Stimulated activated CD4-positive, alpha-beta T cell treated with anti-CD3 and anti-CD28 coated beads, Interleukin-4, amount 100 ng/mL, for 1 hour (primary cell): ENCODE measurements around the gene DDX43.
"Not testable (repeated sequence)": the region's sequence is repeated elsewhere in the genome, so short reads cannot be mapped to it uniquely, and the experiment has no call there.

Experiments
- DNase-seq: peaks from one replicate; pipeline ENCODE4 v3.0.0-alpha.2; 2020

DDX43 gene

GRCh38 chr6:73394577-73395354 is at the start of gene DDX43:
DDX43 (plus strand) TSS chr6:73394828; CDS start chr6:73394906, 78 bp downstream.
- peak; percentile 42 for DNase-seq

- DNase-seq, result no peak
Measured at GRCh38 chr6:73348550-73349204, 46.0 kb upstream of the DDX43 start.

GRCh38 chr6:73349311-73349710 is 45.3 kb upstream of the DDX43 start:
- DNase-seq, result no peak

GRCh38 chr6:73353636-73354593 is 40.7 kb upstream of the DDX43 start, which contains the start of gene DPPA5:
DPPA5 (minus strand) TSS chr6:73354276; CDS start chr6:73354225, 51 bp downstream.
- no peak for DNase-seq

GRCh38 chr6:73362358-73362757 is 32.3 kb upstream of the DDX43 start, which contains the start of gene KHDC3L:
KHDC3L (plus strand) TSS chr6:73362658; CDS start chr6:73362730, 72 bp downstream.
- no peak for DNase-seq

GRCh38 chr6:73362869-73363536 is 31.6 kb upstream of the DDX43 start:
- DNase-seq, result no peak

GRCh38 chr6:73363537-73363875 is 31.1 kb upstream of the DDX43 start:
- DNase-seq, result no peak

GRCh38 chr6:73364121-73364520 is 30.5 kb upstream of the DDX43 start:
- DNase-seq, result no peak

GRCh38 chr6:73364549-73364948 is 30.1 kb upstream of the DDX43 start:
- no peak for DNase-seq

- no peak for DNase-seq
Measured at GRCh38 chr6:73367761-73368355, 26.8 kb upstream of the DDX43 start.

GRCh38 chr6:73368675-73369074 is 26.0 kb upstream of the DDX43 start:
- no peak for DNase-seq

GRCh38 chr6:73369157-73369556 is 25.5 kb upstream of the DDX43 start:
- no peak for DNase-seq

GRCh38 chr6:73369563-73369962 is 25.1 kb upstream of the DDX43 start, which contains the start of gene OOEP:
OOEP (minus strand) TSS chr6:73369897; CDS start chr6:73369792, 105 bp downstream.
- DNase-seq, result no peak

GRCh38 chr6:73371984-73372383 is 22.6 kb upstream of the DDX43 start:
- DNase-seq, result no peak

GRCh38 chr6:73372516-73372915 is 22.1 kb upstream of the DDX43 start:
- no peak for DNase-seq

GRCh38 chr6:73375216-73375615 is 19.4 kb upstream of the DDX43 start:
- DNase-seq, result no peak

GRCh38 chr6:73377225-73377624 is 17.4 kb upstream of the DDX43 start:
- DNase-seq, result no peak

- DNase-seq, result not testable (repeated sequence)
Measured at GRCh38 chr6:73381531-73381930, 13.1 kb upstream of the DDX43 start.

- no peak for DNase-seq
Measured at GRCh38 chr6:73382462-73383113, 12.0 kb upstream of the DDX43 start.

GRCh38 chr6:73388433-73388799 is 6.2 kb upstream of the DDX43 start:
- DNase-seq, result no peak

GRCh38 chr6:73388800-73389512 is 5.7 kb upstream of the DDX43 start:
- DNase-seq, result peak; percentile 36
